OCI-LY3 (cell line): ENCODE results near the gene SLC49A4.

Experiments
- EZH2phosphoT487 ChIP-seq: fragments of 200-600 bp; shearing (Covaris generic); IDR thresholded peaks from 2 replicates; pipeline ENCODE4 v1.6.1; 2018; ENCODE audit warnings: antibody characterized with exemption, mixed run types, low read depth
- TF ChIP-seq, protein P1 (sequence below): fragments of 200-600, 300-600 bp; sonication (generic); IDR thresholded peaks from 2 replicates; pipeline ENCODE4 v1.5.1; 2014; ENCODE audit warnings: antibody characterized with exemption, low read length, low read depth

DNA sequence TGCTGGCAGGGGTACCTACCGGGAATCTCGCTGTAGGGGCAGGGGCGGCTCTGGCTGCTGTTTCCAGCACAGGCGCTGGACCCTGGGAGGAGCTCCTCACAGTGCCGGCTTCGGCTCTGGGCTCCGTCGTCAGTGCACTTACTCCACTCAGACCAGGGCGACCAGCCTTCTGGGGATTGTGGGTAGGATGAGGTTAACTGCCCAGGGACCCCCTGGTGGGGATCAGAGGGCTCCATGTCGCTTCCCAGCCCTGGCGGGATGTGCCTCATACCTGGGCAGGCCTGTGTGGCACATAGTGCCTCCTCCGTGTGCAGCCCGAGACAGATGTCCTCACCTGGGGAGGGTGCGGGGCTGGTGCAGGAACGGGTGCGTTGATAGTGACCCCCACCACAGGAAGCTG is 117.0 kb downstream of the SLC49A4 start:
- TF ChIP-seq, protein P1, sequence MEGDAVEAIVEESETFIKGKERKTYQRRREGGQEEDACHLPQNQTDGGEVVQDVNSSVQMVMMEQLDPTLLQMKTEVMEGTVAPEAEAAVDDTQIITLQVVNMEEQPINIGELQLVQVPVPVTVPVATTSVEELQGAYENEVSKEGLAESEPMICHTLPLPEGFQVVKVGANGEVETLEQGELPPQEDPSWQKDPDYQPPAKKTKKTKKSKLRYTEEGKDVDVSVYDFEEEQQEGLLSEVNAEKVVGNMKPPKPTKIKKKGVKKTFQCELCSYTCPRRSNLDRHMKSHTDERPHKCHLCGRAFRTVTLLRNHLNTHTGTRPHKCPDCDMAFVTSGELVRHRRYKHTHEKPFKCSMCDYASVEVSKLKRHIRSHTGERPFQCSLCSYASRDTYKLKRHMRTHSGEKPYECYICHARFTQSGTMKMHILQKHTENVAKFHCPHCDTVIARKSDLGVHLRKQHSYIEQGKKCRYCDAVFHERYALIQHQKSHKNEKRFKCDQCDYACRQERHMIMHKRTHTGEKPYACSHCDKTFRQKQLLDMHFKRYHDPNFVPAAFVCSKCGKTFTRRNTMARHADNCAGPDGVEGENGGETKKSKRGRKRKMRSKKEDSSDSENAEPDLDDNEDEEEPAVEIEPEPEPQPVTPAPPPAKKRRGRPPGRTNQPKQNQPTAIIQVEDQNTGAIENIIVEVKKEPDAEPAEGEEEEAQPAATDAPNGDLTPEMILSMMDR: no peak
- no peak for TF ChIP-seq EZH2phosphoT487
